Lower leg skin (tissue), 3 donors: ENCODE results near the gene DNAH14.
"Not testable (repeated sequence)": the region's sequence is repeated elsewhere in the genome, so short reads cannot be mapped to it uniquely, and the experiment has no call there.

Experiments used
- POLR2A ChIP-seq, 2 donors: fragments of 450-650 bp; IDR thresholded peaks; one replicate each; pipeline ENCODE4 v1.6.1; 2016 to 2017; ENCODE audit warnings: antibody characterized with exemption in 2 of 2, mild to moderate bottlenecking in 1 of 2, moderate library complexity in 1 of 2
- TF ChIP-seq, protein P1 (sequence below), 3 donors: fragments of 450-650 bp; IDR thresholded peaks; one replicate each; pipeline ENCODE4 v1.5.1; 2016; ENCODE audit warnings: antibody characterized with exemption in 3 of 3, mild to moderate bottlenecking in 3 of 3, moderate library complexity in 2 of 3

DNA sequence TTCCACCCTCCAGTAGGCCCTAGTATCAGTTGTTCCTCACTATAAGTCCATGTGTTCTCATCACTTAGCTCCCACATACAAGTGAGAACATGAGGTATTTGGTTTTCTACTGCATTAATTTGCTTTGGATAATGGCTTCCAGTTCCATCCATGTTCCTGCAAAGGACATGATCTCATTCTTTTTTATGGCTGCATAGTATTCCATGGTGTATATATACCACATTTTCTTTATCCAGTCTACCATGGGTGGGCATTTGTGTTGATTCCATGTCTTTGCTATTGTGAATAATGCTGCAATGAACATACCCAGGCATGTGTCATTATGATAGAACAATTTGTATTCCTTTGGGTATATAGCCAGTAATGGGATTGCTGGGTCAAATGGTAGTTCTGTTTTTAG, 218.3 kb downstream of the DNAH14 start:
- TF ChIP-seq, protein P1, sequence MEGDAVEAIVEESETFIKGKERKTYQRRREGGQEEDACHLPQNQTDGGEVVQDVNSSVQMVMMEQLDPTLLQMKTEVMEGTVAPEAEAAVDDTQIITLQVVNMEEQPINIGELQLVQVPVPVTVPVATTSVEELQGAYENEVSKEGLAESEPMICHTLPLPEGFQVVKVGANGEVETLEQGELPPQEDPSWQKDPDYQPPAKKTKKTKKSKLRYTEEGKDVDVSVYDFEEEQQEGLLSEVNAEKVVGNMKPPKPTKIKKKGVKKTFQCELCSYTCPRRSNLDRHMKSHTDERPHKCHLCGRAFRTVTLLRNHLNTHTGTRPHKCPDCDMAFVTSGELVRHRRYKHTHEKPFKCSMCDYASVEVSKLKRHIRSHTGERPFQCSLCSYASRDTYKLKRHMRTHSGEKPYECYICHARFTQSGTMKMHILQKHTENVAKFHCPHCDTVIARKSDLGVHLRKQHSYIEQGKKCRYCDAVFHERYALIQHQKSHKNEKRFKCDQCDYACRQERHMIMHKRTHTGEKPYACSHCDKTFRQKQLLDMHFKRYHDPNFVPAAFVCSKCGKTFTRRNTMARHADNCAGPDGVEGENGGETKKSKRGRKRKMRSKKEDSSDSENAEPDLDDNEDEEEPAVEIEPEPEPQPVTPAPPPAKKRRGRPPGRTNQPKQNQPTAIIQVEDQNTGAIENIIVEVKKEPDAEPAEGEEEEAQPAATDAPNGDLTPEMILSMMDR (IDR thresholded peaks at IDR 0.05): not testable (repeated sequence)
- not testable (repeated sequence) for TF ChIP-seq POLR2A (IDR thresholded peaks at IDR 0.05)
